MM.1S (cell line): ENCODE results near the gene PTPRD.

Experiments
- CTCF ChIP-seq: fragments of 300-600 bp; sonication (generic); IDR thresholded peaks from 2 replicates; pipeline ENCODE4 v1.5.1; 2016; ENCODE audit warnings: antibody characterized with exemption, low read length, mixed read lengths
- EZH2 ChIP-seq: fragments of 300-600 bp; sonication (generic); optimal IDR thresholded peaks from 2 replicates; pipeline ENCODE3; 2017; ENCODE audit warnings: low read depth, mild to moderate bottlenecking, antibody characterized with exemption, low read length, mixed read lengths

- no peak for TF ChIP-seq EZH2
- TF ChIP-seq CTCF = no peak
These were observed 74.7 kb downstream of the PTPRD start for GRCh38 chr9:10538073-10538472.
